Measurements from ENCODE around the gene GPC3. TPM values are rescaled to one million over a fixed set of nuclear protein-coding genes. Genes with fewer than 3 reads are reported as not detected.

GPC3 gene
- total RNA-seq, 1 experiment from 2014 or later = not detected

DNA sequence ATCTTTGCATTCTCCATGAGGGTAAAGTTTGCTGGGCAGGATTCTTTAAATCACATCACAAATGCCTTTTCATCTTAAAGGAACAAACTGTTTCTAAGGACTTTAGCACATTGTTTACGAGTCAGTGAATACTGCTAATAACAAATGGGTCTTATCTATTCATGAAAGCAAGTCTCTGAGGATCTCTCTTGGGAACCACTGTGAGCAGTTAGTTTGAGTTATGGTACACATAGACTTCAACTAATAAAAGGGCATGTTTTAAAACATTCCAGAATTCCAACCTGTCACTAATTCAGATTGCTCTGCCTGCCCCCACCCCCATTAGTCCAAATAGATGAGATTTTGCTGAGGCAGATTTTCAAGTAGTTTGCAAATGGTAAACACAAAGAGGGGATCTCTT, 22.3 kb upstream of the GPC3 start:
- H3K4me1 ChIP-seq (replicated peaks; ENCODE audit: insufficient read depth) = no peaks in the 10 kb centered on the region
- intact Hi-C loops (cut with micrococcal nuclease; ENCODE audit: unreplicated experiment) = no loop called here

GRCh38 chrX:134006484-134007161, 21.2 kb upstream of the GPC3 start:
- ChIA-PET CTCF (no interaction called here), POLR2A (ENCODE audit: unreplicated experiment) (no interaction called here)
- Histone ChIP-seq H3F3A (ENCODE audit: insufficient read depth, low read depth) (no peaks in the 10 kb centered on the region), H3K9me3 (ENCODE audit: insufficient read depth, low read depth) (no peaks in the 10 kb centered on the region), H3K4me3 (no peak overlapping the region), H3K9me2 (ENCODE audit: insufficient read depth) (no peaks in the 10 kb centered on the region), H3K4me2 (no peak overlapping the region), H3K27ac (no peak overlapping the region), H2AFZ (no peak overlapping the region), H3K36me3 (ENCODE audit: low read depth) (no peaks in the 10 kb centered on the region), H3K4me1 (replicated peaks; ENCODE audit: insufficient read depth) (no peaks in the 10 kb centered on the region), H3K27me3 (ENCODE audit: insufficient read depth, low read depth) (no peaks in the 10 kb centered on the region), H4K20me1 (ENCODE audit: insufficient read depth) (no peaks in the 10 kb centered on the region), H3K79me2 (ENCODE audit: low read depth) (no peaks in the 10 kb centered on the region)
- no TSS peak for BruUV-seq (replicated peaks)
- intact Hi-C loops (cut with micrococcal nuclease; ENCODE audit: unreplicated experiment) = no loop called here
- no peak for DNase-seq
- TF ChIP-seq CTCF (conservative IDR thresholded peaks at IDR 0.05) (no peak), EZH2 (IDR thresholded peaks at IDR 0.05; ENCODE audit: low read depth) (no peak)

More for the DNA sequence above, 22.3 kb upstream of the GPC3 start:
- no peak for DNase-seq
- H3K9me3 ChIP-seq (ENCODE audit: insufficient read depth, low read depth) = no peaks in the 10 kb centered on the region
- H3K36me3 ChIP-seq (ENCODE audit: low read depth) = no peaks in the 10 kb centered on the region
- H3K9me2 ChIP-seq (ENCODE audit: insufficient read depth) = no peaks in the 10 kb centered on the region
- BruUV-seq (replicated peaks) = no TSS peak
- H3K27ac ChIP-seq = no peak overlapping the region
- no peak overlapping the region for H3K4me3 ChIP-seq
- H4K20me1 ChIP-seq (ENCODE audit: insufficient read depth) = no peaks in the 10 kb centered on the region
- H2AFZ ChIP-seq = no peak overlapping the region
- H3K4me2 ChIP-seq = no peak overlapping the region
- ChIA-PET CTCF (no interaction called here), POLR2A (ENCODE audit: unreplicated experiment) (interaction anchor here (0.6 kb wide), 1 partner anchor 557 kb away, joined by 5 read pairs; no protein-coding TSS in a partner anchor)
- no peaks in the 10 kb centered on the region for H3K79me2 ChIP-seq (ENCODE audit: low read depth)
- no peaks in the 10 kb centered on the region for H3F3A ChIP-seq (ENCODE audit: insufficient read depth, low read depth)
- H3K27me3 ChIP-seq (ENCODE audit: insufficient read depth, low read depth) = no peaks in the 10 kb centered on the region
- TF ChIP-seq EZH2 (IDR thresholded peaks at IDR 0.05; ENCODE audit: low read depth) (no peak), CTCF (conservative IDR thresholded peaks at IDR 0.05) (no peak)

DNA sequence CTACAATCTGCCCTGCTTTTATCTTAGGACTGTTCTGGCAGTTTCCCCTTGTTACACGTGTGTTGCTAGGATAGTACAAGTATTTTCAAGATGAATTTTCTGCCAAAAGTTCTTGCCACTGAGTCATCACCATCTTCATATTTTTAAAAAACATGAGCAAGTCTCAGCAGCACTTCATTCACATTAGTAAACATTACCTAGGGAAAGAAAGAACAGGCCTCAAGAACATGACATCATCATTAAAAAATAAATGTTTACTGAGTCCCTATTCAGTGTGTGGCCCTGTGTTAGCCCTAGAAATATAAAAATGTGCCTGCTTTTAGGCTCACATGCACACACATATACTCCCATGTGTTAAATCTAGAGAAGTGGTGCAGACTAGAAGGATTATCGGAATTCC, 18.7 kb upstream of the GPC3 start:
- no peak overlapping the region for H3K4me2 ChIP-seq
- no TSS peak for BruUV-seq (replicated peaks)
- CTCF ChIA-PET = no interaction called here

More for the DNA sequence above, 18.7 kb upstream of the GPC3 start:
- POLR2A ChIA-PET (ENCODE audit: unreplicated experiment) = no interaction called here
- Histone ChIP-seq H3K79me2 (ENCODE audit: low read depth) (no peaks in the 10 kb centered on the region), H3F3A (ENCODE audit: insufficient read depth, low read depth) (no peaks in the 10 kb centered on the region), H3K4me3 (no peak overlapping the region), H4K20me1 (ENCODE audit: insufficient read depth) (no peaks in the 10 kb centered on the region), H3K27ac (no peak overlapping the region), H3K9me3 (ENCODE audit: insufficient read depth, low read depth) (no peaks in the 10 kb centered on the region), H3K9me2 (ENCODE audit: insufficient read depth) (no peaks in the 10 kb centered on the region), H3K36me3 (ENCODE audit: low read depth) (no peaks in the 10 kb centered on the region), H3K4me1 (replicated peaks; ENCODE audit: insufficient read depth) (no peaks in the 10 kb centered on the region), H3K27me3 (ENCODE audit: insufficient read depth, low read depth) (no peaks in the 10 kb centered on the region), H2AFZ (no peak overlapping the region)
- TF ChIP-seq CTCF (conservative IDR thresholded peaks at IDR 0.05) = no peak
- TF ChIP-seq EZH2 (IDR thresholded peaks at IDR 0.05; ENCODE audit: low read depth) = no peak
- no peak for DNase-seq
- intact Hi-C loops (cut with micrococcal nuclease; ENCODE audit: unreplicated experiment) = no loop called here
